Measurements from ENCODE around the gene ZNF700.
"Not testable (repeated sequence)": the region's sequence is repeated elsewhere in the genome, so short reads cannot be mapped to it uniquely, and the experiment has no call there.

The ZNF700 gene

GRCh38 chr19:11984986-11985385, 60.1 kb downstream of the ZNF700 start:
- DNase-seq (ENCODE audit: extremely low spot score, insufficient read length, low read depth): no peak
- FAIRE-seq: no peak

- DNase-seq (ENCODE audit: extremely low spot score, insufficient read length, low read depth) (no peak), FAIRE-seq (no peak)
These were observed 61.8 kb downstream of the ZNF700 start for GRCh38 chr19:11986754-11987153.

GRCh38 chr19:11987405-11988281, 62.7 kb downstream of the ZNF700 start:
- FAIRE-seq (peak; percentile 92), DNase-seq (ENCODE audit: extremely low spot score, insufficient read length, low read depth) (peak; percentile 79)

- FAIRE-seq: no peak
- no peak for DNase-seq (ENCODE audit: extremely low spot score, insufficient read length, low read depth)
These were observed 64.2 kb downstream of the ZNF700 start for GRCh38 chr19:11989112-11989456.

GRCh38 chr19:11991921-11992320, 67.0 kb downstream of the ZNF700 start:
- not testable (repeated sequence) for FAIRE-seq; DNase-seq (ENCODE audit: extremely low spot score, insufficient read length, low read depth)

- DNase-seq (ENCODE audit: extremely low spot score, insufficient read length, low read depth): no peak
- FAIRE-seq: no peak
These were observed 70.3 kb downstream of the ZNF700 start for GRCh38 chr19:11995174-11995573.

Measured in GM18507 (cell line).